Ramos (cell line): ENCODE results near the gene KCTD8.
"Not testable (repeated sequence)": the region's sequence is repeated elsewhere in the genome, so short reads cannot be mapped to it uniquely, and the experiment has no call there.

Experiments used
- in situ Hi-C: fragments of 300-500 bp; cut with MboI; formaldehyde crosslinking; loops from one replicate; pipeline ENCODE4 v1.14.3; 2022; ENCODE audit warnings: low sequenced_read_pairs; ENCODE audit not compliant: unreplicated experiment

The KCTD8 gene

GRCh38 chr4:44167766-44168165 lies 280.8 kb downstream of the KCTD8 start:
- in situ Hi-C loops: not testable (repeated sequence)

GRCh38 chr4:44165938-44166337 lies 282.7 kb downstream of the KCTD8 start:
- in situ Hi-C loops: no loop called here

- in situ Hi-C loops: no loop called here
These were observed 285.9 kb downstream of the KCTD8 start for GRCh38 chr4:44162538-44163270.

- in situ Hi-C loops: no loop called here
These were observed 286.9 kb downstream of the KCTD8 start for GRCh38 chr4:44161756-44162155.

GRCh38 chr4:44160776-44161367 lies 287.7 kb downstream of the KCTD8 start:
- in situ Hi-C loops: no loop called here

- in situ Hi-C loops: no loop called here
These were observed 288.6 kb downstream of the KCTD8 start for GRCh38 chr4:44159991-44160390.

- in situ Hi-C loops: no loop called here
These were observed 290.9 kb downstream of the KCTD8 start for GRCh38 chr4:44157611-44158277.

GRCh38 chr4:44150091-44150576 lies 298.5 kb downstream of the KCTD8 start:
- in situ Hi-C loops: no loop called here

GRCh38 chr4:44149282-44149681 lies 299.3 kb downstream of the KCTD8 start:
- in situ Hi-C loops: no loop called here

GRCh38 chr4:44147571-44148075 lies 301.0 kb downstream of the KCTD8 start:
- in situ Hi-C loops: no loop called here

- in situ Hi-C loops: no loop called here
These were observed 302.1 kb downstream of the KCTD8 start for GRCh38 chr4:44146516-44146915.

GRCh38 chr4:44145868-44146267 lies 302.7 kb downstream of the KCTD8 start:
- in situ Hi-C loops: no loop called here

GRCh38 chr4:44132526-44132925 lies 316.1 kb downstream of the KCTD8 start:
- in situ Hi-C loops: no loop called here
